Mucosa of descending colon (tissue), 3 donors: ENCODE data around the gene AADACL2. TPM values are rescaled to one million over a fixed set of nuclear protein-coding genes. Genes with fewer than 3 reads are reported as not detected.
"Not testable (repeated sequence)": the region's sequence is repeated elsewhere in the genome, so short reads cannot be mapped to it uniquely, and the experiment has no call there.

Experiments
- ATAC-seq: fragments of 200-7000 bp; cut with Tn5 transposase; one replicate; pipeline ENCODE4 v1.9.1; 2020; ENCODE audit warnings: mild to moderate bottlenecking, moderate library complexity
- DNase-seq, 3 donors: peaks; one replicate each; pipeline ENCODE4 v3.0.0-alpha.2; 2020
- H3K36me3 ChIP-seq: fragments of 200-600 bp; one replicate; pipeline ENCODE4 v1.8.0; 2021; ENCODE audit warnings: low read depth, mild to moderate bottlenecking
- H3K4me1 ChIP-seq: fragments of 200-600 bp; one replicate; pipeline ENCODE4 v1.8.0; 2021; ENCODE audit warnings: low read depth, mild to moderate bottlenecking
- H3K4me3 ChIP-seq: fragments of 200-600 bp; one replicate; pipeline ENCODE4 v1.8.0; 2021; ENCODE audit warnings: mild to moderate bottlenecking
- H3K9me3 ChIP-seq: fragments of 200-600 bp; one replicate; pipeline ENCODE4 v1.8.0; 2021; ENCODE audit warnings: mild to moderate bottlenecking
- intact Hi-C, 2 donors: fragments of 100-400 bp; cut with DNase I in 1 of 2; cut with micrococcal nuclease in 1 of 2; formaldehyde crosslinking; loops; one replicate each; pipeline versions ENCODE4 v1.11.0 to v1.11.1; 2022; cut with DNase I, micrococcal nuclease
- total RNA-seq, 3 donors: library from RNA; stranded (reverse); fragmentation: NEBNext Ultra II Directional in 2 of 3; extraction: Animal tissue kit (Norgen Biotek cat#: 25700) in 2 of 3; gene quantifications; one replicate each; pipeline versions ENCODE4 v1.2.1 to v1.2.4, GENCODE V29; 2021 to 2023
- TF ChIP-seq, protein P1 (sequence below): fragments of 200-600 bp; IDR thresholded peaks from one replicate; pipeline ENCODE4 v1.8.0; 2022; ENCODE audit warnings: antibody characterized with exemption, mild to moderate bottlenecking
- donor health status: DM: no; HTN: no; CAD: no; lungs with moderate emphysema.
- donor health status: DM: no; HTN: no; CAD: no.
- donor health status: DM: no; HTN: yes; CAD: no.

The AADACL2 gene
- total RNA-seq, 3 donors from 2014 or later = 0.28 TPM; not detected in 2

DNA sequence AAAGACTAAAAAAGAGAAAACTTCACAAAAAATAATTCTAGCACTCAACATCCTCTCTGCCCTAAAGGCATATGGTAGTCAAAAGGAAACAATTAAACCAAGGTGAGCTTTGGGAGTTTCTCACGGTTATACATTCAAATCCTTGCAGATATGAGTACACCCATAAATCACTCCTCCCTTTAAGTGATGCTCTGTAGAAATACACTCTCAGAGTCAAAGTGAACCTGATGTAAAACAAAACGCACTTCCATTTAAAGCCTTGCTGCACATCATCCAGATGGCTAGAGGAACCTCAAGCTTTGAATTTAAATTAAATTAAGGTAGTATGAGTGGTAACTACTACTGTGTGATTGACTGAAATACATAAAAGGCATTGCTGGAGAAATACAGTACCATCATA lies 44.2 kb downstream of the AADACL2 start:
- H3K4me1 ChIP-seq = peaks cover 6% of the 10 kb centered on the region
- DNase-seq = no peak
- no peak overlapping the region for H3K4me3 ChIP-seq
- intact Hi-C loops = no loop called here
- H3K9me3 ChIP-seq = no peaks in the 10 kb centered on the region
- no peak for ATAC-seq
- H3K36me3 ChIP-seq = no peaks in the 10 kb centered on the region
- TF ChIP-seq, protein P1, sequence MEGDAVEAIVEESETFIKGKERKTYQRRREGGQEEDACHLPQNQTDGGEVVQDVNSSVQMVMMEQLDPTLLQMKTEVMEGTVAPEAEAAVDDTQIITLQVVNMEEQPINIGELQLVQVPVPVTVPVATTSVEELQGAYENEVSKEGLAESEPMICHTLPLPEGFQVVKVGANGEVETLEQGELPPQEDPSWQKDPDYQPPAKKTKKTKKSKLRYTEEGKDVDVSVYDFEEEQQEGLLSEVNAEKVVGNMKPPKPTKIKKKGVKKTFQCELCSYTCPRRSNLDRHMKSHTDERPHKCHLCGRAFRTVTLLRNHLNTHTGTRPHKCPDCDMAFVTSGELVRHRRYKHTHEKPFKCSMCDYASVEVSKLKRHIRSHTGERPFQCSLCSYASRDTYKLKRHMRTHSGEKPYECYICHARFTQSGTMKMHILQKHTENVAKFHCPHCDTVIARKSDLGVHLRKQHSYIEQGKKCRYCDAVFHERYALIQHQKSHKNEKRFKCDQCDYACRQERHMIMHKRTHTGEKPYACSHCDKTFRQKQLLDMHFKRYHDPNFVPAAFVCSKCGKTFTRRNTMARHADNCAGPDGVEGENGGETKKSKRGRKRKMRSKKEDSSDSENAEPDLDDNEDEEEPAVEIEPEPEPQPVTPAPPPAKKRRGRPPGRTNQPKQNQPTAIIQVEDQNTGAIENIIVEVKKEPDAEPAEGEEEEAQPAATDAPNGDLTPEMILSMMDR = no peak

- no peaks in the 10 kb centered on the region for H3K4me1 ChIP-seq
- DNase-seq (no peak), ATAC-seq (no peak)
- H3K36me3 ChIP-seq = no peaks in the 10 kb centered on the region
- intact Hi-C loops = no loop called here
- H3K9me3 ChIP-seq = no peaks in the 10 kb centered on the region
- no peak overlapping the region for H3K4me3 ChIP-seq
- TF ChIP-seq, protein P1 = no peak
These were observed 53.9 kb downstream of the AADACL2 start for GRCh38 chr3:151787626-151788025.

DNA sequence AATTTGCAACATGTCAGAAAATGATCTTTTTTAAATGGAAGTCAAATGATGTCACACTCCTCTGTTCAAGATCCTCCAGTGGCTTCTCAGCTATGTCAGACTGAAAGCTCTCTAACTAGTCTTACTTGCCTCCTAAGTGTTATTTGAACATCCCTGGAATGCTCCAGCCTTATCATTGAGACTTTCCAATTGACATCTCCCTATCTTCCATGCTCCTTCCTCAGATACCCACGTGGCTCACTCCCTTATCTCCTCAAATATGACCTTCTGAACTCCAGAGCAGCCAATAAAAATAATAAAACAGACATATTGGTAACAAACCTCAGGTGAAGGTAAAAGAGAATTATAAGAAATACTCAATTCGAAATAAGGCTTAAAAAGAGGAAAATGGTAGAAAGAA lies 54.7 kb downstream of the AADACL2 start:
- intact Hi-C loops = no loop called here
- ATAC-seq = no peak
- Histone ChIP-seq H3K9me3 (no peaks in the 10 kb centered on the region), H3K36me3 (no peaks in the 10 kb centered on the region), H3K4me1 (no peaks in the 10 kb centered on the region), H3K4me3 (no peak overlapping the region)
- DNase-seq = no peak
- TF ChIP-seq, protein P1 = no peak

DNA sequence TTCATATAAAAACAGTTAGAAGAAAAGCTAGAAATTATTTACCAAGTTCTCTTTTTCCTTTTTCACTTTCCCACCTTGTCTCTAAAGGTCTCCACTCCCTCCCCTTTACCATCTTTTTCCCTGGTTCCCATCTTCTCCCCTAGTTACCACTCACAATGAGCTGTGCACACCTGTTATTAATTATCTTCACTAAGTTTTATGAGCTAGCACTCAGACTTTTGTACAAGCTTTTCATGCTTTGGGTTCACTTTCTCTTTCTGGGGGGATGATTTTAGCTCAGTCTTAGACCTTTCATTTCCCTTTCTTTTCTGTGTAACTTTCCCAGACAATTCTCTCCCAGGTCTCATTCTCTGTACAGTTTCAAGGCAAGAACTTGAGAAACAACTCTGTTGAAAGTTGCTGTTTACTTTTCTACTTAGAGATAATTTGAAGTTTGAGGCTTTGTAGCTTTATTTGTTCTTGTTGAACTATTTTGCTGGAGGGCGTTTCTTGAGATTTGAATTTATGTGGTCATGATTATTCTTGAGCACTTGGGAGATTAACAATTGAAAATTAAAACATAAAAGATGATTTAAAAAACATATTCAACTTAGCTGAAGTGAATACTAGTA lies 56.2 kb downstream of the AADACL2 start:
- Histone ChIP-seq H3K9me3 (no peaks in the 10 kb centered on the region), H3K4me3 (no peak overlapping the region), H3K36me3 (no peaks in the 10 kb centered on the region), H3K4me1 (no peaks in the 10 kb centered on the region)
- no peak for ATAC-seq
- intact Hi-C loops = no loop called here
- TF ChIP-seq, protein P1 = no peak
- no peak for DNase-seq

DNA sequence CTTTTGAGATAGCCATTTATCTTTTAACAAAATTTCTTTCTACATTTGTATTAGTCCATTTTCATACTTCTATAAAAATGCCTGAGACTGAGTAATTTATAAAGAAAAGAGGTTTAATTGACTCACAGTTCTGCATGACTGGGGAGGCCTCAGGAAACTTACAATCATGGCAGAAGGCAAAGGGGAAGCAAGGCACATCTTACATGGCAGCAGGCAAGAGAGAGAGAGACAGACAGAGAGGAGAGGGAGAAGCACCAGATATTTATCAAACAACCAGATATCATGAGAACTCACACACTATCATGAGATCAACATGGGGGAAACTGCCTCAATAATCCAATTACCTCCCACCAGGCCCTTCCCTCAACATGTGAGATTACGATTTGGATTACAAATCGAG lies 57.0 kb downstream of the AADACL2 start:
- DNase-seq, ATAC-seq, H3K9me3 ChIP-seq, intact Hi-C loops, H3K36me3 ChIP-seq, H3K4me3 ChIP-seq, H3K4me1 ChIP-seq: not testable (repeated sequence)

- no peak for DNase-seq
- no peak overlapping the region for H3K4me3 ChIP-seq
- no peaks in the 10 kb centered on the region for H3K9me3 ChIP-seq
- TF ChIP-seq, protein P1 = no peak
- H3K36me3 ChIP-seq = no peaks in the 10 kb centered on the region
- intact Hi-C loops = loop anchor here in 1 of 2 donors (2.0 kb wide), 1 partner anchor 42 kb away; no protein-coding TSS in a partner anchor
- no peak for ATAC-seq
- no peaks in the 10 kb centered on the region for H3K4me1 ChIP-seq
These were observed 58.7 kb downstream of the AADACL2 start for GRCh38 chr3:151792411-151792810.
